Measurements from ENCODE around the gene ARL4A.

- no peak for TF ChIP-seq CTCF (IDR thresholded peaks at IDR 0.05)
- no peak for TF ChIP-seq POLR2A (IDR thresholded peaks at IDR 0.05)
Measured at GRCh38 chr7:12653518-12653917, 33.9 kb upstream of the ARL4A start.
